ENCODE measurements around the gene MT1B.
"Not testable (repeated sequence)": the region's sequence is repeated elsewhere in the genome, so short reads cannot be mapped to it uniquely, and the experiment has no call there.

The MT1B gene

DNA sequence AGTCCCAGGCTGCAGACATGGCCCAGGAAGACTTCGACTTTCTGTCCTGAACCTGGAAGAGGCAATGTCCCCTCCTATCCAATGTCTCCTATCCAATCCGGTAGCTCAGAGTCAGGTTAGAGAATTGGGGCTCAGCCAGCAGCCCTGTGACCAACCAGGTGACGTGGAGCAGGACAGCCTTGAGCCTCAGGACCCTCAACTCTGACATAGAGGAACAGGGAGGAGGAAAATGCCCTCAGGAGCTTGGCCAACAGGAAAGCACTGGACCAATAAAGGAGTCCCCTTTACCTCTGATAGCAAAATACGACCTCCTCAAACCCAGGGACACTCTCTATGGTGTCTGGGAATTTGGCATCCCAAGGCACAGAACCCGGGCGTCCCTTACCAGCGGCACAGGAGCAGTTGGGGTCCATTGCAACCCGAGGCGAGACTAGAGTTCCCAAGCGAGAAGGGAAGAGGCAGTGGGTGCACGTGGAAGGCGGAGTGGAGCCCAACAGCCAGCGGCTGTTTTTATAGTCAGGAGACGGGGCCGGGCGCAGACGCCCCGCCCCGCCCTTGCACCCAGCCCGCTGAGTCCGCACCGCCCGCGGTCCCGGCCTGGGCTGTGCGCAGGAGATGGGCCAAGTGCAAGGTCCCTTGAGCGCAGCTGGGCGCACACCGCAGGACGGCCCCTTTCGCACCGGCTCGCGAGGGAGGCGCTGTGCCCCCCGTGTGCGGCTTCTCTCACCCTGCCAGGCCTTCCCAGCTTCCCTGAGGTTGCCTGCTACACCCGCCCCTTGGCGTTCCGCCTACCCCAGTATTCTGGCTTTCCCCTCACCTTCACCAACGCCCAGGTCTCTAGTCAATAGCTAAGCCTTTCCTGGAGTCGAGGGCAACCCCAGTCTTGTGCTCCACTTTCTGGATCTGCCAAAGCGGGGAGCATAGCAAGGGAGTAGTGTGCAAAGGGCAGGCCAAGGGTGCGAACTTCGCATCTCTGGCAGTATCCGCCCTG lies 16.2 kb downstream of the MT1B start, which contains the start of gene MT1G:
MT1G (minus strand) TSS at position 485 of the 991 bp plus-strand sequence; CDS start at position 413, 72 bp downstream.
- no peak for DNase-seq (ENCODE audit: low read depth)

DNA sequence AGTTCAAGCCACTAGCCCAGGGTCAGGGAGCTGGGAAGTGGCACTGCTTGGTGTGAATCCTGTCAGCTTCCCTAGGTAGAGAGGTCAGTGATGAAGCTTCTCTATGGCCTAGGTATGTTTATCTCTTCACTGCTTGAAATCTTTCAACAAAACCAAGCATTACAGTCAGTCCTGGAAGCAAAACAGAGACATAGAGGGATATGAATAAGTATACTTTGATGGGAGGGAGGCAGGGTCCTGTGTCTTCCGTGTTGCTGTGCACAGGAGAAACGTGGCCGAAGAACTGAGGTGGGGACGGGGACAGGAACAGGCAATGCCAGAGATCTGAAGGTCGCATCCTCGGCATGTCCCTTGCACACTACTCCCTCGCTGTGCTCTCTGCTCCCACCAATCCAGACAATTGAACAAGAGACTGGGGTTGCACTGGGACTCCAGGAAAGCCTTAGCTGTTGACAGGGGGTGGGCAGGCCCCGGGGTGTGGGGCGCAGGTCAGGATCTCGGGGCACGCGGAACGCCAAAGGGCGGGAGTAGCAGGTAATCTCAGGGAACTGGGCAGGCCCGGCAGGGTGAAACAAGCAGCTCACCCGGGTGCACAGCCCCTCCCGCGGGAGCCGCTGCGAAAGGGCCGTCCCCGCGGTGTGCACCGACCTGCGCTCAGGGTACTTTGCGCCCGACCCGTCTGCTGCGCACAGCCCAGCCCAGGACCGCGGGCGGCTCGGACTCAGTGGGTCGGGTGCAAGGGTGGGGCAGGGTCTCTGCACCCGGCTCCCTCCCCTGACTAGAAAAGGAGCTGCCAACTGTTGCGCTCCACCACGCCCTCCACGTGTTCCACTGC lies 17.5 kb downstream of the MT1B start, which contains the start of gene MT1H:
MT1H (plus strand) TSS at position 810 of the 835 bp plus-strand sequence. CDS start 71 bp downstream, outside the sequence.
- no peak for DNase-seq (ENCODE audit: low read depth)

DNA sequence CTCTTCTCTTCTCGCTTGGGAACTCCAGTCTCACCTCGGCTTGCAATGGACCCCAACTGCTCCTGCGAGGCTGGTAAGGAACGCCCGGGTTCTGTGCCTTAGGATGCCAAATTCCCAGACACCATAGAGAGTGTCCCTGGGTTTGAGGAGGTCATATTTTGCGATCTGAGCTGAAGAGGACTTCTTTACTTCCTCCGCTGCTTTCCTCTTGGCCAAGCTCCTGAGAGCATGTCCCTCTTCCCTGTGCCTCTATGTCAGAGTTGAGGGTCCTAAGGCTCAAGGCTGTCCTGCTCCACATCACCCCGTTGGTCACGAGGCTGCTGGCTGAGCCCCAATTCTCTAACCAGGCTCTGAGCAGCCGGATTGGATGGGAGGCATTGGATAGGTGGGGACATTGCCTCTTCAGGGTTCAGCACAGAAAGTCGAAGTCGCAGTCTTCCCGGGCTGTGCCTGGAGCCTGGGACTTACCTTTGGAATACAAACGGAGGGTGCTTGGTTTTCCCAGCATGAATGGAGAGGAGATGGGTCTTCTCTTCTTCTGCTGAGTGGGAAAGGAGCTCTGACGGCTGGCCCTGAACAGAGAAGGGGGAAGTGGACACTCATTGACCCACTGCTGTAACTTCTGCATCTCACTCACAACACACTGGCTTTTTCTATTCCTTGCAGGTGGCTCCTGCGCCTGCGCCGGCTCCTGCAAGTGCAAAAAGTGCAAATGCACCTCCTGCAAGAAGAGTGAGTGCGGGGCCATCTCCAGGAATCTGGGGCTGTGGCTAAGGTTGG lies 18.3 kb downstream of the MT1B start:
- no peak for DNase-seq (ENCODE audit: low read depth)

DNA sequence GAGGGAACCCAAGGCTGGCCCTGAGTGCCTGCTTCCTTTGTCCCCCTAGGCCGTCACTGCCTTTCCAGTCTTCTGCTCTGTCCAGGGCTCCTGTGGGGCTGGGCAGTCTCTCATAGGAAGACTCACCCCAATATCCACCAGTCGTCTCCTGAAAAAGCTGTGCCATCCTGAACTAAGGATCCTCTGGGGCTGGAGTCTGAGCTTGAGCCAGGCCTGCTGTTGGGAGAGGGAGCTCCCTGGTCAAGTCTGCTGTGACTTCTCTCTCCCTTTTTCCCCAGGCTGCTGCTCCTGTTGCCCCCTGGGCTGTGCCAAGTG lies 18.9 kb downstream of the MT1B start:
- no peak for DNase-seq (ENCODE audit: low read depth)

DNA sequence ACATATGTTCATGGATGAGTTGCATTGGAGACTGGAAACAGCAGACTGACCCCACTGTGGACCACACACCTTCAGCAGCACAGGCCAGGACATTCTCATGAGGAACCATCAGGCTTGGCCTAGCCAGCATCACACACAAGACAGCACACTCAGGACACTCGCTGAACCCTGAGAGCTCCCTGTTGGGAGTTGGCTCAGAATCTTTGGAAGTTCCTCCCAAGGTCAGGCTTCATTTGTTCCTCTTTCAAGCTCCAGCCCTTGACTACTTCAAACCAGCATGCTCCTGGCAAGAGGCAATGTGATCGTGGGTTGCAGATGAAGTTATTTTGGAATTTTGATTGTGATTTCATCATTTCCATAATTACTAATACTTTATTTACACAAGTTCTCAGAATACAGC lies 20.0 kb downstream of the MT1B start:
- DNase-seq (ENCODE audit: low read depth), result not testable (repeated sequence)

DNA sequence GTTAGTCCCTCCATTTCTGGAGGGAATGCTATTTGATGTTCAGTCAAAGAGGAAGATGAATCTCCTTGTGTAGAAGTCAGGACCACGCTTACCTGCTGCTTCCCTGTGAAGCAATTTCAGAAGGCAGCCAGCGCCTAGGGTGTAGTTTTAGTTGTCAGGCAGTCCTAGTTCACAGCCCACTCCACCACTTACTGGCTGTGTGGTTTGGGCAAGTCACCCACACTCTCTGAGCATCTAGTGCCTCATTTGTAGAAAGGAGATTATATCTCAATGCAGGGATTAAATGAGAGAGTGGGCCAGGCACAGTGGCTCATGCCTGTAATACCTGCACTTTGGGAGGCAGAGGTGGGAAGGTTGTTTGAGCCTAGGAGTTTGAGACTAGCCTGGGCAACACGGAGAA lies 20.5 kb downstream of the MT1B start:
- not testable (repeated sequence) for DNase-seq (ENCODE audit: low read depth)

DNA sequence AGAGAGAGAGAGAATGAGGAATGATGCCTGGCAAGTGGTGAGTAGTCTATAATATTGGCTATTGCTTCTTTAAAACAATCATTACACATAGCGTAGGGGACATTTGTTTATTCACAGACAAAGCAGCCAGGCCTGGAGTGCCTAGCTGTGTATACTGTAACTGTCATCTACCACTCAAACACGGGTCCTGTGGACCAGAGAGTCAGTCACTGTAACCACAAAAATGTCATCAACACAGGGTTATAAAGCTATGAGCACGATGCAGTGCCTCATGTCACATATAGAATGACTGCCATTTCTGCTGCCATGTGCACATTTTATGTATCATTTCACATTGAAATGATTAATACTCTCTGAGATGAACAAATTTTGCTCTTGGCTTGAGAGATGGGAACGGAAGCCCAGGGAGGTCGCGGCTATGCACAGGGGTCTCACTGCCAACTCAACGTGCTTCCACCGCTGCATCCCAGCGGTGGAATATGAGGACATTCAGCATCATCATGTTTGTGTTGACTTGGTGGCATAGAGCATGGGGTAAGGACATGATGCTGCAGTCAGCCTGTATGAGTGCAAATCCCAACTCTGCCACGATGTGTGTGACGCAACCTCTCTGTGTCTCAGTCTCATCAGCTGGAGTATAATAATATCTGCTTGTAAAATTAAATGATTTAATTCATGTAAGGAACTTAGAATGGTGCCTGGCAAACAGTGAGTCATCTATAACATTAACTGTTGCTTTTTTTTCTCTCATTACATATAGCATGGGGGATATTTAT lies 21.3 kb downstream of the MT1B start:
- no peak for DNase-seq (ENCODE audit: low read depth)

DNA sequence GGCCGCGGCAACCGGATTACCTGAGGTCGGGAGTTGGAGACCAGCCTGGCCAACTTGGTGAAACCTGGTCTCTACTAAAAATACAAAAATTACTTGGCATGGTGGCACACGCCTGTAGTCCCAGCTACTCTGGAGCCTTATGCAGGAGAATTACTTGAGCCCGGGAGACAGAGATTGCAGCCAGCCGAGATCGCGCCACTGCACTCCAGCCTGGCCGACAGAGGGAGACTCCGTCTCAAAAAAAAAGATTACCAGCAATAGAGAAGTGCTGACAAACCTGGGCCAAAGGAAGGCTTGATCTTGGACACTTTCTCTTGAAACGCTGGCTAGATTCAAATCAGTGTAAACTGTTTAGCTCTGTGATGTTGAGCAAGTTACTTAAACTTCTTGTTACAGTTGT lies 22.2 kb downstream of the MT1B start:
- no peak for DNase-seq (ENCODE audit: low read depth)

DNA sequence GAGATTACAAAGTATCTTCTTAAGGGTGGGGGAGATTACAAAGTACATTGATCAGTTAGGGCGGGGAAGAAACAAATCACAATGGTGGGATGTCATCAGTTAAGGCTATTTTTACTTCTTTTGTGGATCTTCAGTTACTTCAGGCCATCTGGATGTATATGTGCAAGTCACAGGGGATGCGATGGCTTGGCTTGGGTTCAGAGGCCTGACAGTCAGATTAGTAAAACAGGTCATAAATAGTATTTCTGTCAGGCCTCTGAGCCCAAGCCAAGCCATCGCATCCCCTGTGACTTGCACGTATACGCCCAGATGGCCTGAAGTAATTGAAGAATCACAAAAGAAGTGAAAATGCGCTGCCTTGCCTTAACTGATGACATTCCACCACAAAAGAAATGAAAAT lies 22.9 kb downstream of the MT1B start:
- not testable (repeated sequence) for DNase-seq (ENCODE audit: low read depth)

DNA sequence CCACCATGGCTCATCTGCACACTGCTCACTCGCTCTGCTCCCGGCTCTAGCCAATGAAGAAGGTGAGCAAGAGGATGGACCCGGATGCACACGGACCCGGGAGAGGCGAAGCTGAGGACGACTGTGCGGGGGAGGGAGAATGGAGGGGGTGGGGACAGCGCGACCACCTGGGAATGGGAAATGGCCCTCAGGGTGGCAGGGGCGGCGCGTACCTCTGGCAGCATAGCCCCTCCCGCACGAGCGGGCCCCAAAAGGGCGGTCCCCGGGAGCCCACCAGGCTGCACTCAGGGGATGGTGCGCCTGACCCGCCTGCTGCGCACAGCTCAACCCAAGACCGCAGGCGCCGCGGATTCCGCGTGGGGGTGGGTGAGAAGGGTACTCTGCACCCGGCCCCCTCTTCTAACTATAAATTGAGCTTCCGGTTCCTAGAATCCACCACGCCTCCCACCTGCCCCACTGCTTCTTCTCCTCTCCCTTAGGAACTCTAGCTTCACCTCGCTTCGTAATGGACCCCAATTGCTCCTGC lies 24.1 kb downstream of the MT1B start:
- no peak for DNase-seq (ENCODE audit: low read depth)

DNA sequence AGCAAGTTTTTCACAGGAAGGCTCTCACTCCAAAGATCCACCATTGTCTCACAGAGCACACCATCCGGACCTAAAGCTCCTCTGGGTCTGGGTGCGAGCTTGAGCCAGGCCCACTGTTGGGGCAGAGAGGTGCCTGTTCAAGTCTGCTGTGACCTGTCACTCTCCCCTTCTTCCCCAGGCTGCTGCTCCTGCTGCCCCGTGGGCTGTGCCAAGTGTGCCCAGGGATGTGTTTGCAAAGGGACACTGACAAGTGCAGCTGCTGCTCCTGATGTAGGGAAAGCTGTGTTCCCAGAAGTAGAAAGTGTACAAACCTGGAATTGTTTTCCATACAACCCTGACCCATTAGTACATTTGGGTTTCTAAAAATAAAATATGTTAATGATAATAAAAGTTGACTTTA lies 25.8 kb downstream of the MT1B start:
- no peak for DNase-seq (ENCODE audit: low read depth)

DNA sequence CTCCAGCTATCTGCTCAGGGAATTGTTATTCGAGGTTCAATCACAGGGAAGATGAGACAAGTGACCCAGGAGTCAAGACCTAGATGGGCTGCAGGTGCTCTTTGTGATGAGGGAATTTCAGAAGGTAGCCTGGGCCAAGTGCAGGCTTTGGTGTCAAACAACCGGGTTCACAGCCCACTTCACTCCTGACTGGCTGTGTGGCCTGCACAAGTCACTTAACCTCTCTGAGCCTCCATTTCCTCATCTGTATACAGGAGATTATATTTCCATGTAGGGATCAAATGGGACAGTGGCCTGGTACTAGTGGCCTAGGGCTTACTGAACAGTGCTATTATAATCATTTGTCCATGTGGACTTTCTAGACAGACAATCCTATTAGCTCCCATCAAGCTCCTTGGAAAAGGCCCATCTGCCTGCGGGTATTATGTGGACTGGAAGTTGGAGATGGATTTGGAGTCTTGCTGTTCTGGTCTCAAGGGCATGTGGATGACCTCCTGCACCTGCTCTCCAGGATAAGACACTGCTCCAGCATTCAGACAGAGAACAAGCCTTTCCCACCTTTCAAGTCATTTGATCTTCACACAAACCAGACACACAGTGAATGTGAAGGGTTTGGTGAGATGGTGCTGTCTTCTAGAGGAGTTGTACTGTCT lies 27.5 kb downstream of the MT1B start:
- no peak for DNase-seq (ENCODE audit: low read depth)

DNA sequence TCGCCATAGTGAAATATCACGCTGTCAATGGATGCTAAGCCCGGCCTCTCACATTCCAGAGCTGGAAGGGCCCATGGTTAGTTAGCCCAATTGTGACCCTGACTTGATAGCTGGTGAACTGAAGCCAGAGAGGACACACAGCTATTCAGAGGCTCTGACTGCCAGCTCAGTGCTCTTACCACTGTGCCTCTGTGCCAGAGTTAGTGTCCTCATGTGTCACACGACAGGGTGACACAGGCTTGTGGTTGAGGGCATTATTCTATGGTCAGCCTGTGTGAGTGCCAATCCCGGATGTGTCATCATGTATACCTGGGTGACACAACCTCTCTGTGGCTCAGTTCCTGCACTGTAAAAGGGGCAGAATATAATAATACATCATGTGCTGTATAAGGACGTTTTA lies 28.1 kb downstream of the MT1B start:
- no peak for DNase-seq (ENCODE audit: low read depth)

DNA sequence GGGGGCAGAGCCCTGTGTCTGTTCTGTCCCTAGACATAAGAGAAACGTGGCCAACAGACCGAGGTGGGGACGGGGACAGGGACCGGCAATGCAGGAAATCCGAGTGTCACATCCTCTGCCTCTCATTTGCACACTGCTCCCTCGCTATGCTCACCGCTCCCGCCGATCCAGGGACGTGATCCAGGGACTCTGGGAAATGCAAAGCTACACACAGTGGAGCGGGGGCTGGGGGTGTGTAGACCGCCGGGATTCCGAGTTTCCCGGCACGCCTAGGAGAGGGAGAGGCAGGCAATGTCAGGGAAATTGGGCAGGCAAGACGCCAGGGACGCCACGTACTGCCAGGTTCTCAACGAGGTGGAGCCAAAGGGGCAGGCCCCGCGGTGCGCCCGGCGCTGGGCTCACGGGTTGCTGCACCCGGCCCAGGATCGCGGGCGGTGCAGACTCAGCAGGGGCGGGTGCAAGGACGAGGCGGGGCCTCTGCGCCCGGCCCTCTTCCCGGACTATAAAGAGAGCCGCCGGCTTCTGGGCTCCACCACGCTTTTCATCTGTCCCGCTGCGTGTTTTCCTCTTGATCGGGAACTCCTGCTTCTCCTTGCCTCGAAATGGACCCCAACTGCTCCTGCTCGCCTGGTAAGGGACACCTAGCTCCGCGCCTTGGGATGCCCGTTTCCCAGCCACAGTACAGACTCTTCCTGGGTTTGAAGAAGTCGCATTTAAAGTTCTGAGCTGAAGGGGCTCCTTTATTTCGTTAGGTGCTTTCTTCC lies 30.4 kb downstream of the MT1B start, which contains the start of gene MT1X:
MT1X (plus strand) TSS at position 532 of the 764 bp plus-strand sequence; CDS start at position 603, 71 bp downstream.
- DNase-seq (ENCODE audit: low read depth), result peak; percentile 76

DNA sequence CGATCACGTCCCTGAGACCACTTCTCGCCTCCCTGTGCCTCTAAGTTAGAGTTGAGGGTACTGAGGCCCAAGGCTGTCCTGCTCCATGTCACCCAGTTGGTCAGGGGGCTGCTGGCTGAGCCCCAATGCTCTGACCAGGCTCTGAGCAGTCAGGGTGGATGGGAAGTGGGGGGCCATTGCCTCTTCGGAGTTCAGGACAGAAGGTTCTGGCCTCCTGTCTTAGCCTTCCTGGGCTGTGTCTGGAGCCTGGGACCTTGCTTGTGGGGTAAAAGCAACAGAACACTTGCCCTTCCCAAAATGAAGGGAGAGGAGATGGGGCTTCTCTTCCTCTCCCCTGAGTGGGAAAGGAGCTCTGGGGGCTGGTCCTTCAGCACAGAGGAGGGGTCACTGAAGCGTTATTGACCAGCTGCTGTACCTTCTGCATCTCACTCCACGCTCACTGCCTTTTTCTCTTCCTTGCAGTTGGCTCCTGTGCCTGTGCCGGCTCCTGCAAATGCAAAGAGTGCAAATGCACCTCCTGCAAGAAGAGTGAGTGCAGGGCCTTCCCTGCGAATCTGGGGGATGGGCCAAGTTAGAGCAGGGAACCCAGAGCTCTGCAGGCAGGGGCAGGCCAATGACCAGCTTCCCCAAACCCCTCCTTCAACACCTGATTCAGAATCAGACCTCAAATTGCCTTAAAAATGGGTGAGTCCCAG lies 31.2 kb downstream of the MT1B start:
- DNase-seq (ENCODE audit: low read depth), result no peak

DNA sequence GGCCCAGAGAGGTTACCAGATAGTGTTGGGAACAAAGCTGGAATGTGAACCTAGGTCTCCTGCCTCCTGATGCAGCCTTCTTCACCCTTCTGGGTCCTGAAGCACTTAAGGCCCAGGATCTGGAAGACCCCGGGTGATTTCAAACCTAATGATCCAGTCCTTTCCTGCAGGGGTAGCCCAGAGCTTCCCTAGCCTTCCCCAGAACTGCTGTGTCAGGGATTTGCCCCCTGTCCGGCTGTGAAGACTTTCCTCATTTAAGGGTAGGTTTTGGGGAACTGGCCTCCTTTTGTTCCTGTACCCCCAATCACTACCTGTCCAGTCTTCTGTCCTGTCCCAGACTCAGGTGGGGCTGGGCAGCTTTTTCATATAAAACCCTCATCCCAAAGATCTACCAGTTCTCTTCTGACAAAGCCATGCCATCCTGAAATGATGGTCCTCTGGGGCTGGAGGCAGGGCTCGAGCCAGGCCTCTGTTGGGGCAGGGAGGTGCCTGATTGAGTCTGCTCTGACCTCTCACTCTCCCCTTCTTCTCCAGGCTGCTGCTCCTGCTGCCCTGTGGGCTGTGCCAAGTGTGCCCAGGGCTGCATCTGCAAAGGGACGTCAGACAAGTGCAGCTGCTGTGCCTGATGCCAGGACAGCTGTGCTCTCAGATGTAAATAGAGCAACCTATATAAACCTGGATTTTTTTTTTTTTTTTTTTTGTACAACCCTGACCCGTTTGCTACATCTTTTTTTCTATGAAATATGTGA lies 31.9 kb downstream of the MT1B start:
- no peak for DNase-seq (ENCODE audit: low read depth)

DNA sequence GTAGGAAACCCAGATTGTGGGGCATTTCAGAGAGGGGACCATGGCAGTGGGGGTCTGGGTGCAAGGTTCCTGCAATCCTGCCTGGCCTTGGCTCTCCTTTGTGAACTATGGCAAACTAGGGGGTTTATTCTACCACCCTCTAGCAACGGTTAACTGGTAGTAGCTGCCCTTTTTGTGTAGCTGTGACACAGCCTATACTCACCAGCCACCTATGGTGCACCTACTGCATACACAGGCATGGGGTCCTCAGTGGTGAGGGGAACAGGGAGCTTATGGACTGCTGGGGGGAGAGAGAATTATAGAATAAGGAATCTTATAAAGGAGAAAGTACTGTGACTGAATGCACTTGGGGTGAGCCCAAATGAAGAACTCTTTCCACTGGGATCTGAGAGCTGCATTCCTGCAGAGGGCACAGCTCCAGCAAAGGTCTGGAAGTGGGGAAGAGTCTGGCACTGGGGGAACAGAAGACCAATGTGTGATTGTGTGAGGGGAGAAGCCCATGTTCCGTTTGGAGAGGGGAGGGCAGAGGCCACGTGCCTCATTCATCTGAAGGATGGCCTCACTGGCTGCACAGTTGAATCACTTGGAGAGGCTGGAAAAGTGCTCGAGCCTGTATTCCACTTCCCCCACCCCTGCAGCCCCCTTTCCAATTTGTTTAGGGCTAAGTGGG lies 32.7 kb downstream of the MT1B start:
- DNase-seq (ENCODE audit: low read depth), result no peak
